Cortex of kidney (tissue), 1 donor: ENCODE measurements around the gene PIEZO1.

ENCODE experiments used
- DNase-seq: peaks from one replicate; lab custom pipeline; 2025; lab: John Stamatoyannopoulos, UW

Gene PIEZO1

DNA sequence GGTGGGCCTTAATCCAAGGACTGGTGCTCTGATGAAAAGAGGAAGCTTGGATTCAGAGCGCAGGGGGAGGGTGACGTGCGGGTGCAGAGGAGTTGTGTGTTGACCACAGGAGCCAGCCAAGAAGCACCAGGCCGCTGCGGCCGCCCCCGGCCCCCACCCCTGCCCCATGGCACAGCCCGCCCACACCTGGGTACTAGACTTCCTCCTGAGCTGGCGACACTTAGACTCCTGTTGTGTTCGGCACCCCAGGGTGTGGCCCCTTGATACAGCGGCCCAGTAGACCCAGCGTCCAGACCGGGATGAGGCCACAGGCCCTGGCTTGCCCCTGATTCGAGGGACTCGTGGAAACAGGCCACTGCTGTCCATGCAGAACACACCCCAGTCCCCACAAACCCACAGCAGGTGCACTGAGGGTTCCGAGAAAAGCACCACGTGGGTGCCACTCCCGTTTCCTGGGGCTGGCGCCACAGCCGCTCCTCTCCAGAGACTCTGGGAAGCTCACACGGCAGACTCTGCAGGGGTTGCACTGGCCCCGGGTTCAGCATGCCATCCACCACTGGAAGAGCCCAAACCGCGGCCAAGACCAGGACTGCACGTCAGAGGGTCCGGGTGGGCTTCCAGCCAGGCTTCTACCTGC is 93.0 kb downstream of the PIEZO1 start:
- DNase-seq: no peak

DNA sequence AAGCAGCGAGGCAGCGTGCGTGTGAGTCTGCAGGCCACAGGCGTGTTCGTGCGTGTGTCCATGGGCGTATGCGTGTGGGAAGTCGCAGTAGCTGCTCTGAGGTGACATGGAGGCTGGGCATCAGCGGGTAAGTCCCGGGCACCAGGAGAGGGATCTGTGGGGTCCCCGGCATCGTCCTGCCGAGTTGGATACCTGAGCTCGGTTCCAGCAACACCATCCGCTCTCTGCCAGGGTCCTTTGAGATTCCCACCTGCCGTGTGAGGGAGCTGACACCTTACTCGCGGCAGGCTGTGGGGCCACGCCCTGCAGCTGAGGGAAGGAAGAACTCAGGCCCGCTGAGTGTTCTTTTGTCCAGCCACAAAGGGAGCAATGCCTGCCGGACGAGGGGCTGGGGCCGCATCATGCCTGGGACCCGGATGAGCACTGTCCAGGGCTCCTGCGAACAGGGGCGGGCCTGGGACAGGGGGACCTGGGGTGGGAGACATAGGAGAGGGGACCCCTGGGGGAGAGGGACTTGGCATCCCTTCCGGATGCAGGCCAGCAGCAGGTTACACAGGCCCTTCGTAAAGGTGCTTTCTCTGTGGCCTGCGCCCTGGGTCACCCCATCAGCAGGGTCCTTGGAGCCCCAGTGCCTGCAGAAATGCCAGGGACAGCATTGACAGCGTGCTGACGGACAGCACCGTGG is 93.7 kb downstream of the PIEZO1 start:
- DNase-seq: no peak

DNA sequence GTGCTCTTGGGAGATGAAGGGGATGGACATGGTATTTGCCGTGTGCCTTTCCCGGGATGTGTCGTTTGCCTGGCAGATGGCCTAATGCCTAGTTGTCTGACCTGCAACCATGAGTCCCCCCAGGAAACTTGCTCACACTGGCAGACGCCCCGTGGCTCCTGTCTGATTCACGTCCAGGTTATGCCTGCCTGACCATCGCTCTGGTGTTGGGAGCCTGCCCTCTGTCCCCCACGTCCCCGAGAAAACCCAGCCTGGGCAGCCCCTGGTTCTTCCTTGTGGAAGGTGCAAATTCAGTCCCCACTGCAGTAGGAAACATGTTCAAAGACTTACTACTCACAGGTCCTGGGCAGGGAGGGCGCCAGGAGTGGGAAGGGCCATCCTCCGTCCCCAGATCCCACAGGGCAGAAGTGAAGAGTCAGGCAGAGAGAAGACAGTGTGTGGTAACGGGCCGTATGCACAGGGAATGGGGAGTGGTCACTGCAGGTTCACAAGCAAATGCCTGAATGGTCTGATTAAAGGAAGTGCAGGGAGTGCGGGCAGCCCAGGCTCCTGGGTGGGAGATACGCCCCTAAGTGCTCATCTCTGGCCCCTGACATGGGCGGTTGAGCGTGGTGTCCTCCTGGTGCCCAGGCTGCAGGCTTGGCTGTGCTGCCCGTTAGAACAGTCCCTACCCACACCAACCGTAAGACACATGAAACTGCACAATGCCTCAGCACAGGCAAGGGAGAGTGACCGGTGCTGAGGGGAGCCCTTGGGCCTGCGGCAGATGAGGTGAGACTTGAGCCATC is 94.5 kb downstream of the PIEZO1 start:
- DNase-seq: no peak

DNA sequence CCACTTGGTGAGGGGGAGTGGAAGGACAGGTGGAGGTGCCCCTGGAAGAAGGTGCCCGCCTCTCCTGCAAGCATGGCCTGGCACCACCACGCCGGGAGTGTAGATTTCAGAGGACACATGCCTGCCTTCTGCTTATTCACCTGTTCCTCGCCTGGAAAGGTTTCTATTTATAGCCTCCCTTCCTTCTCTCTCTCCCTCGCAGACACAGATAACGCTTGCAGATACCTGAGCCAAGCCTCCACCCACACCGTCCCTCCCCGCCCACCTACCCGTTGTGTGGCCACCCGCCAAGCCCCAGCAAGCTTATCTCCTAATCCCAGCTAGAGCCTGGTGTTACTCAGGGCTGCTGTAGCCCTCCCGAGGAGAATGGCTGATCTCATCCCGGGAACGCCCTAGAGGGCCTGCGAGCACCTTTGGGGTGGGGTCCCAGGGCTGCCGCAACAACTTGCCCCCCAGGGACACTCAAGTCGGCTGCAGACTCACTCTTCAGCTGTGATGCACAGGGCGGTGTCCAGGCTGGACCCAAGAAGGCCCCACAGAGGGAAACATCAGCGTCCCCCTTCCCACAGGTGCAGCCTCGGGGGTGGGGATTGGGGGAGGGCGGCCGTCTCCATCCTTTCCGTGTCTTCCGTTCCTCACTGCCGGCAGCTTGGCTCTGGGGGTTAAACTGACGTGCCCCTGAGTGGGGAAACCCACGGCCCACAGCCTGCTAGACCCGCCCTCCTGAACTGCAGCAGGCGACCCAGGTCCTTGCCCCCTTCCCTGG is 96.8 kb downstream of the PIEZO1 start:
- DNase-seq: no peak

DNA sequence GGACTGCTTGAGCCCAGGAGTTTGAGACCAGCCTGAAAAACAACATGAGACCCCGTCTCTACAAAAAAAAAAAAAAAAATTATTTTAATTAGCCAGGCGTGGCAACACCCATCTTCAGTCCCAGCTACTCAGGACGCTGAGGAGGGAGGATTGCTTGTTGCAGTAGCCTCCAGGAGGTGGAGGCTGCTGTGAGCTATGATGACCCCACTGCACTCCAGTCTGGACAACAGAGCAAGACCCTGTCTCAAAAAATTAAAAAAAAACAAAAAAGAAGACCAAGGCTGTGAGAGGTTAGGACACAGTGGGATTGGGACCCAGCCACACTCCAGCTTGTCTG is 97.4 kb downstream of the PIEZO1 start:
- DNase-seq: no peak

DNA sequence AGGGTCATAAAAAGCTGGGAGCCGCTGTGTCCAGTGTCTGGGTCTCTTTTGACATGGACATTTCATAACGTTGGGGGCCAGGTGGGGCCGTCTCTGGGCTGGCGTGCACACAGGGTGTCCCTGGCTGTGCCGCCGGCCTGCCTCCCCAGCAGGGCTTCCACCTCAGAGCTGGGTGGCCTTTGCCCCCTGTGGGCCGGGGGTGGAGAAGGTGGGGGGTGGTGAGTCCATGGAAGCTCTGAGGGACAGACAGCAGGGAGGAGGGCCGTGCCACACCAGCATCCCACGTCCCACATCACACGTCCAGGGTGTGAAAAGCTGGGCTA is 97.8 kb downstream of the PIEZO1 start:
- no peak for DNase-seq

DNA sequence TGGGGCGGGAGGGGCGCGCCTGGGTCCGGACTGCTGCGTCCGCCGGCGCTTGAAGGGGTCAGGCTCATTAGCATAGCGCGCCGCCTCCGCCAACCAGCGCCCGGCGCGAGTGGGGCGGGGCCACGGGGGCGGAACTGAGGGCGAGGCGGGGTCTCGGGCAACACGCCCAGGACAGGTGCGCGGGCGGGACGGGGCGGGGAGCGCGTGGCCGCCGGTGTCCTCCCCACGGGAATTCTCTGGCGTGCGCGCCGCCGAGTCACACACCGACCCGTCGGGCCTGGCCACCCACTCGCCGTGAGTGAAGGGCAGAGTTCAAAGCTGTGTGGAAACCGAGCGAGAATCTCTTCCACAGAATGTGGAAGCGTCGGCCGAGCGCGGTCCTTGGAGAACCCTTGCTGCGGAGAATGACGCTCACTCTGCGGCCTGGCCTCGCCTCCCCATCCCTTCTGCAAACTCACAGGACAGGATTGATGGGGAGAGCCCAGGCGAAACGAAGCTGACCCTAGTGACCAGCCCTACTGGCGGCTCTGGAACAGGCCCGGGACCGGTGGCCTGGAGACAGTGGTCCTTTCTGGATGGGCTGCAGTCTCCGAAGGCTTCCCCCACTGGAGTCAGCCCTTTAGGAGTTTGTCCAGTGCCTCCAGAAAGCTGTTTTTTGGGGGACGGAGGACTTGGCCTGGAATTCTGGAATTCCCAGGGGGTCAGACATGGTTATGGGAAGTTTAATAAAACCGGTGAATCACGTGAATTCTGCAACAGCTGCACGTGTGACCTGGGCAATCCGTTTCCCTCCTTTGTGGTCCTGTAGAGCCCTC is 98.4 kb downstream of the PIEZO1 start, which contains the start of gene SNAI3:
Gene SNAI3 (minus strand): TSS at position 69 of the 815 bp plus-strand sequence. CDS start 101 bp downstream, outside the sequence.
- peak; percentile 55 for DNase-seq

DNA sequence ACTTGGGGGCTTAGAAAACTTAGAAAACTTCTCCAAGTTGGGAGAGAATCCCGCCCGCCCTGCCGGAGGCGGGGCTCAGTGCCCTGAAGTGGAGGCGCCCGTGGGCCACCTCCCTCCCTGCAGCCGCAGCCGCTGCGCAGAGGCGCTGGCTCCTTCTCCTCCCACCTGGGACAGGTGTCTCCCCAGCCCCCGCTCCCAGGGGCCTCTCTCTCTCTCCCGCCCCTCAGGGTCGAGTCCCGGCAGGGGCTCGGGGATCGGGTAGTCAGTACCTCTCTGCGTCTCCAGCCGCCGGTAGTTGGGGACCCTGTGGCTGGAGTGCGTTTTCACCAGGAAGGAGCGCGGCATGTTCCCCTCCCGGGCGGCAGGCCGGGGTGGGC is 99.0 kb downstream of the PIEZO1 start:
- DNase-seq: no peak

DNA sequence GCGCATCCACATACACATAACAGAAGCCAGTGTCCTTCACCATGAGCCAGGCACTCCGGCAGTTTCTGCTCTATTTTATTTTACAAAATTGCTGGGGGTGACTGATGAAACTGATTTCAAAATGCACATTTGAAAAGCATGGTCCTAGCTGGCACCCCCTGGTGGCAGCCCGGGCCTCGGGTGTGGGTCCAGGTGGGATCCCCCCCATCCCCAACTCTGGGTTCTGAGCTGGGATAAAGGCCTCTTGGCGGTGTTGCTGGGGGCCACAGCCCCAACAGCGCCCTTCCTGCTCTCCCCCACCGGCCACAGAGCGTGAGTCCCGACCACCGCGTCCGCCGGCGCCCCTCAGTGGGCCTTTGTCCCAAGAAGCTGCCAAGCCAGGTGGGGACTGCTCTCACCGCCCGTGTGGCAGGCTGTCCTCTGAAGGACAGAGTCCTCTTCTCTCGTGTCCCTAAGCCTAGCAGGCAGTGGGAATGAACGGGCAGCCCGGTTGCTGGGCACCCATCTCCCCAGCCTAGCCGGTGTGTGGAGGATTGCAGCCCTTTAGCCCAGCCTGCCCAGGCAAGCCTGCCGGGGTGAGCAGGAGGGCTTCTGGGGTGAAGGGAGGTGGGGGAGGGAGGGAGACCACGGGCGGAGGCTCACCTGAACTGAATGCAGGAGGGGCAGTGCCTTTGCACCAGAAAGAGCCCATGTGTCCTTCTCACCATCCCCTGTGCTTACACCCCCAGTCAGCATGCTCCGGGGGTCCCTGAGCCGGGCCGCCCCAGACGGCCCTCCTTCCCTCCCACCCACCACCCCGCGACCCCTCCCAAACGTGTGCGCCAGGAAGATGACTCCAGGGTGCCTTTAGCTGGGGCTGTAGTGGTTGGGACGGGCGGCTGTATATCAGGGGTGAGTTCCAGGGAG is 99.6 kb downstream of the PIEZO1 start:
- DNase-seq: no peak

DNA sequence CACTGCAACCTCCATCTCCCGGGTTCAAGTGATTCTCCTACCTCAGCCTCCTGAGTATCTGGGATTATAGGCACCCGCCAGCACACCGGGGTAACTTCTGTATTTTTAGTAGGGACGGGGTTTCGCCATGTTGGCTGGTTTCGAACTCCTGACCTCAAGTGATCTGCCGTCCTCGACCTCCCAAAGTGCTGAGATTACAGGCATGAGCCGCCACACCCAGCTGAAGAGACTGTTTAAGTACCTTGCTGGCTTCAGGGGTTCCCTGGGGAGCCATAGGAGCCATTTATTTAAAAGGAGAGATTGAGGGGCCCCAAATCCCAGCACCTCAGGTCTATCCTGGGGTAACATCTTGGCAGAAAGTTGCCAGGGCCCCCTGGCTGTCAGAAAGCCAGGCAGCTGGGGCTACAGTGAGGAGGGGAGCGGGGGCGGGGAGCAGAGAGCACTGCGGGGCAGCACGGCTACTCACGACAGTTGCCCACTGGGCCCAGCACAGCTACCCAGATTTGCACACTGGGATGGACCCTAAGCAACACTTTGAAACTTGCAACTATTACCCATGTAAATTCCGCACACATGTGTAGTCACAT is 100.4 kb downstream of the PIEZO1 start:
- DNase-seq: no peak

DNA sequence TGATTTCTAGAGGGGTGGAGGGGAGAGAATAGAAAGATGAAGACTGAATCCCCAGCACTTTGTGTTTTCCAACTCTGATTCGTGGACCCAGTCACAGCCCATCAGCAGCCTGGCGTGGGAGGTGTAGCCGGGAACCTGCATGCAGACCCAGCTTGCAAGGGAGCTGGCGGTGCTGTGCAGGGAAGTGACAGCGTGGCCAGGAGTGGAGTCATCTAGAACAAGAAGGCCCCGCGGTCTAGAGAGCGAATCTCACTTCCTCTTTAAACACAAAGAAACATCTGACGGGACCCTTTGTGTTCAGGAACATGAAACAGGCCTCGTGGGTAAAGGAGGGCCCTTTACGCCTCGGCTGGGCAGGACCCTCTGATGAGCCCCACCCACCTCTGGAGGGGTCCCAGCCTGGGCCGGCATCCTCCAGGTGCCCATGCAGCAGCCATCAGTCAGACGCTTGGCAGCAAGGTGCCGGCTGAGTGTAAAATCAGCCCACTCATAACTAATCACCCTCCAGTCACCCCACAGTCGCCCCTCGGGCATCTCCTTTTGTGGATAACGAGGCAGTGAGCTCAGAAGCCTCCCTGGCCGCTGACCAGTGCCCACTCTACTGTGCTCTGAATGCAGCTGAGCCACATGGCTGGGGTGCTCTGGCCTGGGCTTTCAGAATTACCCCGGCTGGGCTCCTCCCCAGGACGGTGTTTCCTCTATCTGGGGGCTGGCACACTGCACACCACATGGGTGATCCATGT is 103.1 kb downstream of the PIEZO1 start:
- no peak for DNase-seq

DNA sequence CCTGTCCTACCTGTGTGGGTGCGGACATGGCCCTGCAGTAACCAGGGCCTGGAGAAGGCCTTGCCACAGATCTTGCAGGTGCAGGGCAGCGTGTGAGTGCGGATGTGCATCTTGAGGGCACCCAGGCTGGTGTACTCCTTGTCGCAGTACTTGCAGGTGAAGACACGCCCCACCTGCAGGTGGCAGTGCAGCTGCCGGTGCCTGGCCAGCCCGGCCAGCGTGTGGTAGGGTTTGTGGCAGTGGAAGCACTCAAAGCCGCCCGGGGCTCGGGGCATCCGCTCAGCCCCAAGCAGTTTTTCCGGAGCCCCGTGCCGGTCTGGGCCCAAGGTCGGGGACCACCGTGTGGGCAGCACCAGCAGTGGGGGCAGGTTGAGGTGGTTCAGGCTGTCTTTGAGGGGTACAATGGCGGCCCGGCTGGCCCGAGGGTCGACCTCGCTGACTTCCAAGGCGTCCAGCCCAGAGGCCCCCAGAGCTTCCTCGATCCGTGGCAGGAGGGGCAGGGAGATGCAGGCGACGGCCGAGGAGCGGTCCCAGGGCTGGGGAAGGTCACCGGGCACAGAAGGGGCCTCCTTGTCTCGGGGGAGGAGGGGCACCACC is 103.8 kb downstream of the PIEZO1 start:
- DNase-seq: no peak

DNA sequence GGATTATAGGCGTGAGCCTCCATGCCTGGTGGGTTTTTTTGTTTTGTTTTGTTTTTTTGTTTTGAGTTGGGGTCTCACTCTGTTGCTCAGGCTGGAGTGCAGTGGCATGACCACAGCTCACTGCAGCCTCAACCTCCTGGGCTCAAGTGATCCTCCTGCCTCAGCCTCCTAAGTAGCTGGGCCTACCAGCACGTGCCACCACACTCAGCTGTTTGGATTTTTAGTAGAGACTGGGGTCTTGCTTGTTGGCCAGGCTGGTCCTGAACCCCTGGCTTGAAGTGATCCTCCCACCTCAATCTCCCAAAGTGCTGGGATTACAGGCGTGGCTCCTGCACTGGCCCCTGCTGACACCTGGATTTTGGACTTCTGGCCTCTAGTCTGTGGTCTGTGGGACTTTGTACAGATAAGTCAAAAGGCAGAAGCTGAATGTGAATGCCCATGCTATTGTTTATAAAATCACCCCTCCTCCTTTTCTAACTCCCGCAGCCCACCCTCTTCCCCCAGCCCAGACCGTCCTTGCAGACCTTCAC is 104.4 kb downstream of the PIEZO1 start:
- no peak for DNase-seq

DNA sequence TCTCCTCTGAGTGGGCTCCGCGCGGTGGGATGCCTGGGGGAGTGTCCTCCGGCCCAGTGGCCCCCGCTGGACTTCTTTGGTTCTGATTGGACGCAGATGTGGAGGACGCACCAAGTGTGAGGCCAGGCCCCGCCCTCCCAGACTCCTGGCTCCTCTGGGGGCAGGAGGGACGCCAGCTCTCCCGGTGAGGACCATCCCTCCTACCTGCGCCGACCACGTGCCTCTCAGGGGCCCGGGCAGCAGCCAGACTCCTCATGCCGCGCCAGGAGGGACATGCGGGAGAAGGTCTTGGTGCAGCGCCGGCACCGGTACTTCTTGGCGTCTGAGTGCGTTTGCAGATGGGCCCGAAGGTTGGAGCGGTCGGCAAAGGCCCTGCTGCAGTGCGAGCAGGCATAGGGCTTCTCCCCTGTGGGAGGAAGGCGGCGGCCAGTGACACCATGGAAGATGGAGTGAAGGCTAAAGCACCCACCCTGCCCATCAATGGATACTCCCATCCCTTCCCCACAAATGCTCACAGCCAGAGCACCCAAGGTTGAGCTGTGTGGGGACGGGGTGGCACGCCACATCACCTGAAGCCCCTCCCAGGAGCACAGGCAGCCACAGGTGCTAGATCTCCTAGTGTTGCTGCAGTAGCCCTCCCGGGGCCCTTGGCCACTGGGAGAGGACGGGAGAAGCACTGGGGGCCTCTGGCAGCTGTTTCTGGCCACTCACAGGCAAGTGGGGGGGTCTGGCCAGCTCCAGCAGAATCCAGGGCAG is 106.6 kb downstream of the PIEZO1 start:
- DNase-seq: no peak

DNA sequence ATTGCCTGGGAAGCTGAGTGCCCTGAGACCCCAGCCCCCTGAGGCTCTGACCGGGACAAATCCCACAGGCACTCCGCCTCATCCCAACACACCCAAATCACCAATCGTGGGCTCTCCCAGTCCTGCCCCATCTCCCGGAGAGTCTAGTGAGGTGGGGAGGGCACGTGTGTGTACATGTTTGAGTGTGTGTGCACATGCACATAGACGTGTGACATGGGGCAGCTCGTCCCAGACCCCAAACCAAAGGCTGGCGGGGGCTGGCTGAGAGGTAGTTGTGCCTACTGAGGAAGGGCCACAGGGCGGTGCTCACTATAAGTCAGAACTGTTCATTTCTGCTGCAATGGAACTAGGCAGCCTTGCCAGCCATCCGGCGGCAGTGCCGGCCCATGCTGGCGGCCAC is 107.3 kb downstream of the PIEZO1 start:
- no peak for DNase-seq

DNA sequence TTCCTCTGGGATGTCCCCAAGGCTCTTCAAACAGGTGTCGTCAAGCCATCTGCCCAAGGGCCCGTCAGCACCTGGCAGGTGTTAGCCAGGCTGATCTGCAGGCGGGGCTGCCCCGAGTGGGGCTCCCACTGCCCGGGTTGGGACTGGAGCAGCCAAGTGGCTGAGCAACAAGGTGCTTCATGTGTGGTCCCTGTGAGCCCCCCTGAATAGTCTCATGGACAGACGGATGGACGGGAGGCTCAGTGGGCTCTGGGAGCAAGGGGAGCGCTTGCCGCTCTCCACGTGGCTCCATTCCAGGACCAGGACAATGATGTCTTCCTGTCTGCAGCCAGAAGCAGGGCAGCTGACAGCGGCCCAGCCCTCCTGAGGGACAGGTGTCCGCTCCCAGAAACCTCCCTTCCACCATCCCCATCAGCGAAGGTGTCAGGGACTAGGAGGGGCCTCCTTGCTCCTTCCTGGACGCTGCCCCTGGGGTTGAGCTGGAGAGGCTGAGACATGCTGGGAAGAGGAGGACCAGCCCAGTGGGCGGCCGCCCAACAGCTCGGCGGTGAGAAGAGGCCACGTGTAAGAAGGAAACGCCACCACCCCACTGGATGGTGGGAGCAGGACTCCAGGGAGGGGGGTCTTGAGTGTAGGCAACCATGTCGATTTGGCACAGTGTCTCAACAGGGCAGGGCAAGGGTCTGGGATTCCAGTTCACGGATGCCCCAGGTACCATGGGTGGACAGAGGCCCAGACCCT is 108.3 kb downstream of the PIEZO1 start:
- DNase-seq: no peak

DNA sequence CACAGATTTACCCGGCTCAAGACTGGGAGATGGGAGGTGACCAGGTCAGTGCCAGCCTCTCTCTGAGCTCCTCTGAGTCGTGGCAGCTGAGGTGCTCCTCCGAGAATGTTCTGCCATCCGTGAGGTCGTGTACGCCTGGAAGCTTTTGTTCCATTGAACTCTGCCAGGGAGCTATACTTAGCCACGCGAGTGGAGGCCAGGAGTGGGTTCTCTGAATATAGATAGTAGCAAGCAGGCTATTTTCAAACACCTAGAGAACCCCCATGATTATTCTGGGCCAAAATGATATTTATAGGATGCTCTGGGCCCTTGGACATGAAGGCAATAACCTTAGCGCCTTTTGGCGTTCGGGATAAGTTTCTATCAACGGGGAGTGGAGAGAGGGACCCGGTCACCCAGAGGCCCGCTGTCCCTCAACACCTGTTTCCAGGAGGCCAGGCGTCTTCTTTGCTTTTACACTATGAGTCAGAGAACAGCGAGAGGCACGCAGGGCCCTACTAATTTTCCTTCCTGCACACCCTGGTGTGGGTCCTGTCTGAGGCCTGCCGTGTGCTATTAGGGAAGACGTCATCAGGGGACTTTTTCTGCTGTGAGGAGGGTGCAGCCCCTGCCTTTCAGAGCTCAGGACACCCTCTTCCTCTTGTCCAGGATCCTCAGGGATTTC is 111.2 kb downstream of the PIEZO1 start:
- DNase-seq: no peak
